GM18499 (cell line): ENCODE measurements around the gene TIAM1.

ENCODE experiments used
- ATAC-seq: cut with Tn5 transposase; IDR thresholded peaks from one replicate; pipeline ENCODE4 v1.9.1; 2021; ENCODE audit warnings: moderate number of reproducible peaks; ENCODE audit not compliant: insufficient read depth, unreplicated experiment

Gene TIAM1

DNA sequence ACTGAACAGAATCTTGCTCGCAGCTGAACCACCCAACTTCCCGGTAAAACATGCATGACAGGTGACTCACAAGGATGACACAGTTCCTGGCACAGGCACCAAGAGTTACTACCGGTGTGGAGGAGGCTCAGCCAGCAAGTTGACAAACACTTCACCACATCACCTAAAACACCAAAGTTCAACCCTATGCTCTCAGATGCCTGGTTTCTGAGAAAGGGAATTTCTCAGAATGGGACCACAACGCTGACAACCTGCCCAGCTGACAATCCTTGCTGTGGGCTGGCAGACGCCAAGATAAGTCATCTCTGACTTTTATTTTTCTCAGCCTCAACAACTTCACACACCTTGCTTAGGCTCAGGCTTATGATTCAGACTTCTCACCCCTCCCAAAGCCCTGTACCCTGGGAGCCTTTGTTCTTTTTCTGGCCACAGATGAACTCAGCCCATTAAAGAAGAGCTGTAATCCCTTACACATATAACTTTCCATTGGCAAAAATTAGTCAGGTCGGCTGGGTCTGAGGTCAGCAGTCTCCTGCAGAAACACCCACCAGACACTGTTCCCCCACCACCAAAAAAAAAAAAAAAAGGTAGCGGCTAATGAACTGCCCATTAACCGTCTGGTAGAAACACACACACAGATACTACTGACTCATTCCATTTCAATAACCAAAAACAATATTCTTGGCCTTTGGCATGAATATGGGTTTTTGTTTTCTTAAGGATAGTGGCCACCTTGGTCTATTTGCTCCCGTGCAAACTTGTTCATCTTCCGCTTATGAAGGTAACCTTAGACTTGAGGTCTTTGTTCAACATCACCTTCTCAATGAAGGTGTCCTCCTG, 10.8 kb upstream of the TIAM1 start:
- no peak for ATAC-seq

DNA sequence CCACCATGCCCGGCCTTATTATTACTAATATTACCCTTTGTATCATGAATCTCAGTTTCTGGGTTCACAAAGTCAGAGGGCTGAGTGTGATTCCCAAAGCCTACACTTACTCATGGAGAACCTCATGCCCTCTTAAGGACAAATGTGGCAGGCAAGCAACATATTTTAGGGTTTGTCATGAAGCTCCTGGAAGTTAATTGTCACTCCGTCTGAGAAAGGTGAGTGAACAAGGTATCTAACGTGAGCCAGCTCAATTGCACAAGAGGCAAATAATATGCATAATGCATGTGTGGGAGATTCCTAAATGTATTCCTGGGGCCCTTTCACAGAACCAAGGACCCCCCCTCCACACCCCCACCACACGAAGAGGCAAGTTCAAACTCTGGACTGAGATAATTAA, 10.1 kb upstream of the TIAM1 start:
- ATAC-seq = no peak

DNA sequence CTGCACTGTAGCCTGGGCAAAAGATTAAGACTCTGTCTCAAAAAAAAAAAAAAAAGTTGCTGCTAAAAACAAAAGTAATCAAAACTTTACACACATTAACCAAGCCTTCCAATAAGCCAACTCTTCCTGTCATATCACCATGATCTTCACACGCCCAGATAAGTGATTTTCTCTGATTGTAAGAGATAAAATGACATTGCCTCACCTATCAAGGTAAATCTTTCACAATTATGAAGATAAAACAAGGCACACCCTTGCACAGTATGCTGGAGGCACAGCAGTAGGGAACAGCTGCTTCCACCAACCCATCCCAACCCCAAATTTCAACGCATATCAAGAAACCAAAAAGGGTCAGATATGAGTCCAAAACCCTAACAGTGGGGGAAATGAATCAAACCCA, 8.8 kb upstream of the TIAM1 start:
- no peak for ATAC-seq

GRCh38 chr21:31351960-31352359, 7.9 kb upstream of the TIAM1 start:
- no peak for ATAC-seq

DNA sequence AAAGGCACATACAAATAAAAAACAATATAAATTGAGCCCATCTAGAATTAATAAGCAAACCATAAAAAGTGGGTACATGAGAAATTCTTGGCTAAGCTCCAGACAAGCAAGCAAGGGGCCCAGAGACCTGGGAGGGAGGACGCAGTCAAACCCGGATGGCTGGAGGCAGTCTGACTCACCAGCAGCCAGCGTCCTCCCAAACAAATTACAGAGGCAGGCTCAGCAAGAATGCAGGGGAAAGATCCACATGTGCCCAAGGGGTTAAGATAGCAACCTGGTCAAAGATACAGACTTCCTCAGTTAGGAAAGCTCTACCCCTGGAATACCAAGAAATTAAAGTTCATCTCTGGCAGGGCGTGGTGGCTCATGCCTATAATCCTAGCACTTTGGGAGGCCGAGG, 7.4 kb upstream of the TIAM1 start:
- no peak for ATAC-seq

DNA sequence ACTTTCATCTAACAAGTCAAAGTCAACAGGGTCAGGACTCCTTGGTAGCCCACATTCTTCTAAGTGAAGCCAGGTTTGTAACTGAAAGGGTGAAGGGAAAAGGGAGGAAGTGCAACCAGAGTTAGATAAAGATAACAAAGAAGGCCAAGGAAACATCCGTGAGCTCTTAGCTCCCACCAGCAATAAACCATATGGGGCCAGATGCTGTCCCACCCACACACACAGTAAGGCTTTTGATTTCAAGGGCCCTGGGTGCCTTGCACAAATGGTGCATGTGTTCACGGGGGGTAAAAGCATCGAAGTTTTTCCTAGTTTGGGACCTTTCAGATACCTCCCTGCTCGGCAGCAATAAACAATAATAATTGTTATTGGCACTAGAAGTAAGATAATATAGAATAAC, 5.1 kb upstream of the TIAM1 start:
- no peak for ATAC-seq

- ATAC-seq = no peak
These were observed 4.1 kb upstream of the TIAM1 start for GRCh38 chr21:31348188-31348587.

DNA sequence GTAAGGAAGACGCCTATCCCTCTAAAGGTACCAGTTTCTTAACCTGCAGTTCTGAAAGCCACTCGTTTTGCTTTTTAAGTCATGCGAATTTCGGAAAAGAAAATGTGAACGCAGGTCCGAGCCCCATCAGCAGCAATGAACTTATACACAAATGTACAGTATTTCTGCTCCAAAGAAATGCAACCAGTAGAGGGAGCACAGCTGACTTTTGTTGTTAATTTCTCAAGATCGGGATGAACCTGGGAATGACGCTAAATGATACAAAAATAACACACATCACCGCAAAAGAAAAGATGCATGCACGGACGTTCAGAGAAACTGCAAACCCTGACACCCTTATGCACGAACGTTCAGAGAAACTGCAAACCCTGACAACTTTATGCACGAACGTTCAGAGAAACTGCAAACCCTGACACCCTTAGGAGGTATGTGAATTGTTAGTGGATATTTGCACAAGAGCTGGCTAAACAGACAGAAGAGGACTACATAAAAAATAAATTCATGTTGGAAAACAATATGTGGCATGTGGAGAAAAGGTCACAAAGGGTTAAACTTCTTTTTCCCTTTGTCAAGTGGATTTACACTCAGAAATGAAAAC, 3.5 kb upstream of the TIAM1 start:
- ATAC-seq = no peak

DNA sequence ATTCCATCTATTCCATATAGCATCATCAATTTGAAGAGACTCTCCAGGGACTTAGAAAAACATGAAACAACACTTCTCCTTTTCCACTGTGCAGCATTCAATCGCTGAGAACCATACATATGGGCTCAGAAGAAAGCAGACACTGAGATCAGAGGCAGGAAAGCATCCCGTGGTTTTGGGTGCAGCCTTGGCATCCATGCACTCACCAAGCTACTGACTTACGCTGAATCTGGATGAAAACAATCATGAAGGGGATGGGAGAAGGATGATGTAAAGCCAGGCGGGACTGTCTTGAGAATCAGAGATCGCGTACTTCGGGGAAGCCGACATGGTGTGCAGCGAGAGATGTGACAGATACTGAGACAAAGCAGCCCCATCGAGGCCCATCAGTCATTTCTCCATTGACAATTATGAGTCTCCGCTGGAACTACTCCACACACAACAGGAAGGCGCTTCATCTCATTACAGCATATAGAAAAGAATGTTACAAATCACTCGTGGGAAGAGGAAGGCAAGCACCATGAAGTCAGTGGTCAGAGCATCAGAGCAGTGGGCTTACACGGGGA, 2.3 kb upstream of the TIAM1 start:
- no peak for ATAC-seq

DNA sequence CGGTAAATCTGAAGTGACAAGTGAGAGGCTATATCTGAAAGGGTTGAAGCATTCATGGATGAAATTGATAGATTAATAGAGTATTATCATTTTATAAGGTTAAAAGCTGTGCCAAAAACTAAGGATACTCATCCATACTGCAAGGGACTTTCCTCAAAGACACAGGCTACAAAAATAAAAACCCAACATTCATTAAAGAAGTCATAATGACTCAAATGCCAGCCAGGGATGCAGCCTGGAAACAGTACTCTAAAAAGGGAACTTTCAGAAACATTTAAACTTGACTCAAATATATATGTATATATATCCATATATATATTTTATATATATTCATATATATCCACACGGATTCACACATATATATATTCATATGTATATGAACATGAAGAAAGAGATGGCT, 1.1 kb upstream of the TIAM1 start:
- ATAC-seq = no peak

- ATAC-seq = no peak
These were observed 991 bp downstream of the TIAM1 start for GRCh38 chr21:31343030-31343510.

- ATAC-seq = no peak
These were observed 1.7 kb downstream of the TIAM1 start for GRCh38 chr21:31342348-31342747.

- no peak for ATAC-seq
These were observed 3.0 kb downstream of the TIAM1 start for GRCh38 chr21:31340942-31341487.

DNA sequence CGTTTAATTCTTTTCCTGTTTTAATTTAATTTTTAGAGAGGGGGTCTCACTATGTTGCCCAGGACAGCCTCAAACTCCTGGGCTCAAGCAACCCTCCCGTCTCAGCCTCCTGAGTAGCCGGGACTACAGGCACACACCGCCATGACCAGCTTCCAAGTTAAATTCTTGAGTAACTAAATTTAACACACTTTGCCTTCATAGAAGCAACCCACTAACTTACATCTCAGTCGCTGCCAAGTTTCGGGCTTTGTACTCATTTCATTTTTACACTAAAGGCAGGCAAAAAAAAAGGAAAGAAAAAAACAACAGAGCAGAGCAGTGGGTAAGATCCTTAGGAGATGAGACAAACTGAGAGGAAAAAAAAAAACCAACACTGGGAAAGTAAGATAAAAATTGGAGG, 3.5 kb downstream of the TIAM1 start:
- no peak for ATAC-seq

DNA sequence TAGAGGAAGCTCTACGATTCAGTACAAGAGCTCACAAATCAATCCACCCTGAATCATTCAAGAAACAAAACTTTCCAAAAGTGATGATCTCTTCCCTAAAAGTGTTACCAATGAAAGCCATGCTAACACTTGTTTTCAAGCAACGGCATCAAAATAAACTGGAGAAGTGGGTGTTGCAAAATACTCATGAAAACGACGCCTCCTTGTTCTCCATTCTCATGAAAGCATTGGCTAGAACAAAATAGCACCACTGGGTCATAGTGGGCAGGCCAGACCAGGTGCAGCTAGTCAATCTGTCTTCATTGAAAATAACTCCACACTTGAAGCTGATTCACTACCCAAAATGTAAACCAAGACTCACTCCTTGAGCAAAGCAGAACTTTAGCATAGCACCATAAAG, 4.3 kb downstream of the TIAM1 start:
- ATAC-seq = no peak

DNA sequence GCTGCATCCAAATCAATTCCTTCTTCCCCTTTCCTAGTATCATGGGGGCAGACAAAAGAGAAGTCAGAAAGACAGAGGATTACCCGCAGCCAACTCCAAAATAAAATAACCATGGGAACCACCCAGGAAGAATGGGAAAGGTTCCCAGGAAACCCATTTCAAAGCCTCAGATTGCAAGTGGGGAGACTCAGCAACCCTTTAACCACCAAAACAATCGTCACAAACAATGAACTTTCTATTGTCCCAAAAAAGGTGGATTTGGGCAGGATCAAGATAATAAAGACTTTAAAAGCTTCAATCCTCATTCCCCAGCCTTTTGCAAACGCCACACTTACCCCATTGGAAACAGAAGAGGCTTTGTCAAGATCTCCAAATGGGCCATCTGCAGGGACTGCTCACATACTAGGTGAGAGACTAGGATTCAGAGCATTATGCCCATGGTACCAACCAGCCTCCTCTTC, 5.1 kb downstream of the TIAM1 start:
- no peak for ATAC-seq

- ATAC-seq = no peak
These were observed 5.8 kb downstream of the TIAM1 start for GRCh38 chr21:31337996-31338907.

- ATAC-seq = no peak
These were observed 7.0 kb downstream of the TIAM1 start for GRCh38 chr21:31337086-31337485.

- ATAC-seq = no peak
These were observed 7.4 kb downstream of the TIAM1 start for GRCh38 chr21:31336739-31337040.

GRCh38 chr21:31335957-31336738, 7.9 kb downstream of the TIAM1 start:
- ATAC-seq = no peak
